Hepatocyte (in vitro differentiated cells): ENCODE results near the gene ANKS6. TPM values are rescaled to one million over a fixed set of nuclear protein-coding genes. Genes with fewer than 3 reads are reported as not detected.

Experiments used
- DNase-seq: peaks from one replicate; pipeline ENCODE4 v3.0.0-alpha.2; 2016; ENCODE audit warnings: low spot score
- H2AFZ ChIP-seq: fragments of 200-600 bp; sonication (generic); 2 replicates; pipeline ENCODE4 v1.6.0; 2016; ENCODE audit warnings: antibody characterized with exemption, mild to moderate bottlenecking
- H3K27ac ChIP-seq: fragments of 200-600 bp; sonication (generic); 2 replicates; pipeline ENCODE4 v1.5.1; 2016; ENCODE audit warnings: mild to moderate bottlenecking
- H3K27me3 ChIP-seq: fragments of 200-600 bp; sonication (generic); 2 replicates; pipeline ENCODE4 v1.6.1; 2016
- H3K36me3 ChIP-seq: fragments of 200-600 bp; sonication (generic); replicated peaks from 2 replicates; pipeline ENCODE4 v1.5.1; 2016; ENCODE audit warnings: low read depth; ENCODE audit not compliant: insufficient read depth
- H3K4me1 ChIP-seq: fragments of 200-600 bp; sonication (generic); 2 replicates; pipeline ENCODE4 v1.5.1; 2016; ENCODE audit warnings: mild to moderate bottlenecking, moderate library complexity; ENCODE audit not compliant: insufficient read depth
- H3K4me2 ChIP-seq: fragments of 200-600 bp; sonication (generic); 2 replicates; pipeline ENCODE4 v1.6.0; 2016
- H3K4me3 ChIP-seq: fragments of 200-600 bp; sonication (generic); 2 replicates; pipeline ENCODE4 v1.5.1; 2016; ENCODE audit warnings: mild to moderate bottlenecking
- H3K79me2 ChIP-seq: fragments of 200-600 bp; sonication (generic); 2 replicates; pipeline ENCODE4 v1.6.0; 2017; ENCODE audit warnings: mild to moderate bottlenecking
- H3K9me2 ChIP-seq: fragments of 200-600 bp; sonication (generic); replicated peaks from 2 replicates; pipeline ENCODE4 v1.6.0; 2017; ENCODE audit warnings: mild to moderate bottlenecking; ENCODE audit not compliant: insufficient read depth
- H3K9me3 ChIP-seq: fragments of 200-600 bp; sonication (generic); 2 replicates; pipeline ENCODE4 v1.5.1; 2016; ENCODE audit warnings: low read depth, mild to moderate bottlenecking
- H4K20me1 ChIP-seq: fragments of 200-600 bp; sonication (generic); 2 replicates; pipeline ENCODE4 v1.6.0; 2016; ENCODE audit warnings: mild to moderate bottlenecking; ENCODE audit not compliant: insufficient read depth, poor library complexity, severe bottlenecking
- EZH2 ChIP-seq: fragments of 200-600 bp; sonication (generic); IDR thresholded peaks from 2 replicates; pipeline ENCODE4 v1.6.1; 2016; ENCODE audit warnings: antibody characterized with exemption, mild to moderate bottlenecking, borderline replicate concordance
- EZH2phosphoT487 ChIP-seq: fragments of 200-600 bp; sonication (generic); IDR thresholded peaks from one replicate; pipeline ENCODE4 v1.6.1; 2018; ENCODE audit warnings: antibody characterized with exemption, mild to moderate bottlenecking, low read depth, moderate library complexity; ENCODE audit not compliant: unreplicated experiment, severe bottlenecking
- WGBS: methylation state at CpG from one replicate; pipeline ENCODE4 v1.1.6; 2016; ENCODE audit warnings: low lambda C conversion rate; ENCODE audit errors: missing lambda C conversion rate; 5-methylcytosine and 5-hydroxymethylcytosine counted together
- polyA plus RNA-seq: library from polyadenylated mRNA; unstranded; fragments of >200 nt; fragmentation: Nextera tagmentation; extraction: Ambion mirVana; gene quantifications from 2 replicates; pipeline ENCODE4 v1.2.1, GENCODE V29; 2016
- total RNA-seq: library from RNA; depleted of rRNA; stranded (reverse); fragments of >200 nt; gene quantifications from 2 replicates; pipeline ENCODE4 v1.2.3, GENCODE V29; 2014
- TF ChIP-seq, protein P1 (sequence below): fragments of 200-600 bp; sonication (generic); IDR thresholded peaks from 2 replicates; pipeline ENCODE4 v1.5.1; 2016; ENCODE audit warnings: antibody characterized with exemption, mild to moderate bottlenecking; ENCODE audit not compliant: poor library complexity

Gene ANKS6
- total and polyA plus RNA-seq, 2 experiments from 2014 or later = 21.3 to 22.9 TPM

GRCh38 chr9:98826716-98827115, 30.4 kb upstream of the ANKS6 start:
- no peak overlapping the region for H3K4me3 ChIP-seq
- no peak overlapping the region for H3K4me2 ChIP-seq
- no peak overlapping the region for H2AFZ ChIP-seq
- WGBS = 95% methylated on average over 17 of the region's 20 CpGs
- no peak for DNase-seq
- H3K79me2 ChIP-seq = no peaks in the 10 kb centered on the region
- H3K27ac ChIP-seq = no peak overlapping the region
- H3K9me2 ChIP-seq = no peaks in the 10 kb centered on the region
- no peaks in the 10 kb centered on the region for H3K36me3 ChIP-seq
- no peaks in the 10 kb centered on the region for H3K27me3 ChIP-seq
- H3K9me3 ChIP-seq = no peaks in the 10 kb centered on the region
- no peak for TF ChIP-seq EZH2
- H4K20me1 ChIP-seq = no peaks in the 10 kb centered on the region
- H3K4me1 ChIP-seq = no peaks in the 10 kb centered on the region

GRCh38 chr9:98825414-98825813, 29.1 kb upstream of the ANKS6 start:
- no peak for DNase-seq
- H4K20me1 ChIP-seq = no peaks in the 10 kb centered on the region
- no peak overlapping the region for H3K27ac ChIP-seq
- no peaks in the 10 kb centered on the region for H3K36me3 ChIP-seq
- no peaks in the 10 kb centered on the region for H3K9me2 ChIP-seq
- TF ChIP-seq EZH2phosphoT487 = no peak
- no peak for TF ChIP-seq EZH2
- TF ChIP-seq, protein P1, sequence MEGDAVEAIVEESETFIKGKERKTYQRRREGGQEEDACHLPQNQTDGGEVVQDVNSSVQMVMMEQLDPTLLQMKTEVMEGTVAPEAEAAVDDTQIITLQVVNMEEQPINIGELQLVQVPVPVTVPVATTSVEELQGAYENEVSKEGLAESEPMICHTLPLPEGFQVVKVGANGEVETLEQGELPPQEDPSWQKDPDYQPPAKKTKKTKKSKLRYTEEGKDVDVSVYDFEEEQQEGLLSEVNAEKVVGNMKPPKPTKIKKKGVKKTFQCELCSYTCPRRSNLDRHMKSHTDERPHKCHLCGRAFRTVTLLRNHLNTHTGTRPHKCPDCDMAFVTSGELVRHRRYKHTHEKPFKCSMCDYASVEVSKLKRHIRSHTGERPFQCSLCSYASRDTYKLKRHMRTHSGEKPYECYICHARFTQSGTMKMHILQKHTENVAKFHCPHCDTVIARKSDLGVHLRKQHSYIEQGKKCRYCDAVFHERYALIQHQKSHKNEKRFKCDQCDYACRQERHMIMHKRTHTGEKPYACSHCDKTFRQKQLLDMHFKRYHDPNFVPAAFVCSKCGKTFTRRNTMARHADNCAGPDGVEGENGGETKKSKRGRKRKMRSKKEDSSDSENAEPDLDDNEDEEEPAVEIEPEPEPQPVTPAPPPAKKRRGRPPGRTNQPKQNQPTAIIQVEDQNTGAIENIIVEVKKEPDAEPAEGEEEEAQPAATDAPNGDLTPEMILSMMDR = no peak
- no peaks in the 10 kb centered on the region for H3K79me2 ChIP-seq
- 93% methylated on average over 3 of the region's 3 CpGs for WGBS
- no peaks in the 10 kb centered on the region for H3K4me1 ChIP-seq
- H3K4me2 ChIP-seq = no peak overlapping the region
- H3K27me3 ChIP-seq = no peaks in the 10 kb centered on the region
- H2AFZ ChIP-seq = no peak overlapping the region
- no peaks in the 10 kb centered on the region for H3K9me3 ChIP-seq
- H3K4me3 ChIP-seq = no peak overlapping the region

DNA sequence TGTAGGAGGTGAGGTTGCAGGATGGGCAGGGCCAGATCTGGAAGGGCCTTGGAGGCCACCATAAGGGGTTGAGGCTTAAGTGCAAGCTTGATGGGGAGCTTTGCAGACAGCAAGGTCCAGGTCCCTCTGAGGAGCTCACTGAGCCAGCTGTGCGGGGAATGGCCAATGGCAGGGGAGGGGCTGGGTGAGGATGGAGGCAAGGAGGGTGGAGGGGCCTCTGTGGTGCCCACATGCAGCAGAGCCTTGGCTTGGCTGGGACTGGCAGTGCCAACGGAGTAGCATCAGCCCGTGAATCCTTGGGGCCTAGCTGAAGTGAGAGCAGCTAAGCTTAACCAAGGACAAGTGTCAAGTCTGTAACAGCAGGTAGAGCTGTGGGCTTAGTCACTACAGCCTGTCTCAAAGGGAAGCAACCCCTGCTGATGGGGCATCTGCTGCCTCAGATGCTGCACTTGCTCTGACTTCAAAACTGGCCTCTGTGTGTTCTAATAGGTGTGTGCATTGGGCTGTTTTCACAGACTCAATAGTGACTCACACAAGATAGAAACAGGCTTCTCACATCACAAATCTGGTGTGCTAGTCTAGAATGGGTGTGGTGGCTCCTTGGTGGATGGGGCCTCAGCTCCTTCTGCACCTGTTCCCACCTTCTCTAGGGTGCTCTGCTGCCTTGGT, 27.4 kb upstream of the ANKS6 start:
- no peak overlapping the region for H3K27ac ChIP-seq
- H3K79me2 ChIP-seq = no peaks in the 10 kb centered on the region
- no peak overlapping the region for H3K4me2 ChIP-seq
- no peak overlapping the region for H2AFZ ChIP-seq
- H3K9me2 ChIP-seq = no peaks in the 10 kb centered on the region
- no peak for DNase-seq
- WGBS = 97% methylated on average over 3 of the region's 3 CpGs
- no peaks in the 10 kb centered on the region for H3K4me1 ChIP-seq
- TF ChIP-seq EZH2 = no peak
- TF ChIP-seq, protein P1 = no peak
- TF ChIP-seq EZH2phosphoT487 = no peak
- no peaks in the 10 kb centered on the region for H3K36me3 ChIP-seq
- H3K9me3 ChIP-seq = no peaks in the 10 kb centered on the region
- H3K27me3 ChIP-seq = no peaks in the 10 kb centered on the region
- H4K20me1 ChIP-seq = no peaks in the 10 kb centered on the region
- no peak overlapping the region for H3K4me3 ChIP-seq

DNA sequence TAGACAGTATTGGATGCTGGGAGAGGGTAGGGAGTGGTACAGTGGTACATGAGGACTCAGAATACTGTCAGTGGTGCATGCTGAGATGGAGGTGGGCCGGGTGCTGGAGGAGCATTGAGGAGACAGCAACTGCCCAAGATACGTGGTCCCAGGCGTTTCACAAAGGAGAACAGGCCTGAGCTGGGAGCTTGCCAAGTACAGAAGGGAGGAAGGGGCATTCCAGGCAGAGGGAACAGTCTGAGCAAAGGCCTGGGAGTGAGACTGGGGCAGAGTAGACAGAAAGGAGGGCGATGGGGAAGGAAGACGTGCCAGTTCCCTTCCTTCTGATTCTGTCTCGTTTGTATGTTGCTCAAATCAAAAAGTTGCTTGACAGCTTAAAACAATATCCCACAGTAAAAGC, 26.3 kb upstream of the ANKS6 start:
- H3K79me2 ChIP-seq = no peaks in the 10 kb centered on the region
- WGBS = 94% methylated on average over 6 of the region's 6 CpGs

More for the DNA sequence above, 26.3 kb upstream of the ANKS6 start:
- TF ChIP-seq, protein P1 = no peak
- TF ChIP-seq EZH2 (no peak), EZH2phosphoT487 (no peak)
- no peaks in the 10 kb centered on the region for H3K36me3 ChIP-seq
- H3K27me3 ChIP-seq = no peaks in the 10 kb centered on the region
- no peaks in the 10 kb centered on the region for H4K20me1 ChIP-seq
- no peak overlapping the region for H3K4me2 ChIP-seq
- DNase-seq = no peak
- no peaks in the 10 kb centered on the region for H3K9me2 ChIP-seq
- no peak overlapping the region for H3K27ac ChIP-seq
- H3K4me1 ChIP-seq = no peaks in the 10 kb centered on the region
- H2AFZ ChIP-seq = no peak overlapping the region
- H3K9me3 ChIP-seq = no peaks in the 10 kb centered on the region
- no peak overlapping the region for H3K4me3 ChIP-seq
